ENCODE data around the gene PLEKHA5. TPM values are rescaled to one million over a fixed set of nuclear protein-coding genes. Genes with fewer than 3 reads are reported as not detected.

The PLEKHA5 gene
- total and polyA plus RNA-seq, 2 experiments from 2014 or later, result 82.8 to 112 TPM

DNA sequence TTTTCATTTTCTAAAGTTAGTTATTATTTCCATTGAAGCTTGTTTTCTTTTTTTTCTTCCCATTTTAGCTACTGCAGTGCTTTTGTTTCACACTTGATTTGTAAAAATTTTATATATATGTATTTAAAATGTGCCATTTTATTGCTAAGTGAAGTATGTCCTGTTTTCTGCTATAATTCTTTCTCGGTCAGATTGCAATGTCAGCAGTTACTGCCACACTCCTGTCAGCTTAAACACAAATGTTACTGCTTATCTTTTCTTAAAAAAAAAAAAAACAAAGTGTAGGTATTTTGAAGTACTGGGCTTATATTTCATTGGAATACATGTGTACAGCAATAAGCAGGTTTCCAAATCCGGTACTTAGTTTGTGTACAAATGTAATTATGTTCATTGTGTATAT is 246.4 kb downstream of the PLEKHA5 start:
- ATAC-seq, result no peak
- Mint-ChIP-seq H3K9me3 (no peaks in the 10 kb centered on the region), H3K27ac (no peak overlapping the region), H3K36me3 (ENCODE audit: low read depth) (peaks cover 53% of the 10 kb centered on the region), H3K27me3 (ENCODE audit: insufficient read depth, low read depth, poor library complexity) (peaks cover 3% of the 10 kb centered on the region), H3K4me3 (no peak overlapping the region), H3K4me1 (no peaks in the 10 kb centered on the region)
- H3K4me2 ChIP-seq, result no peak overlapping the region
- H3K9me2 ChIP-seq (ENCODE audit: insufficient read depth), result no peaks in the 10 kb centered on the region
- H3K4me1 ChIP-seq (ENCODE audit: insufficient read depth), result no peaks in the 10 kb centered on the region
- no peak overlapping the region for H3K4me3 ChIP-seq
- no peaks in the 10 kb centered on the region for H3K79me2 ChIP-seq (replicated peaks; ENCODE audit: insufficient read depth)
- H3K36me3 ChIP-seq (ENCODE audit: insufficient read depth), result peaks cover 16% of the 10 kb centered on the region
- no peak overlapping the region for H2AFZ ChIP-seq
- H3F3A ChIP-seq (replicated peaks; ENCODE audit: low read depth), result 0 out of 2 replicates have a peak, but pooled peaks cover 3% of the 10 kb centered on the region
- H3K27ac ChIP-seq (ENCODE audit: low read depth), result no peak overlapping the region
- H3K27me3 ChIP-seq (ENCODE audit: insufficient read depth), result no peaks in the 10 kb centered on the region
- H4K20me1 ChIP-seq (replicated peaks; ENCODE audit: insufficient read depth), result no peaks in the 10 kb centered on the region
- DNase-seq (ENCODE audit: low spot score), result no peak
- TF ChIP-seq, protein P1, sequence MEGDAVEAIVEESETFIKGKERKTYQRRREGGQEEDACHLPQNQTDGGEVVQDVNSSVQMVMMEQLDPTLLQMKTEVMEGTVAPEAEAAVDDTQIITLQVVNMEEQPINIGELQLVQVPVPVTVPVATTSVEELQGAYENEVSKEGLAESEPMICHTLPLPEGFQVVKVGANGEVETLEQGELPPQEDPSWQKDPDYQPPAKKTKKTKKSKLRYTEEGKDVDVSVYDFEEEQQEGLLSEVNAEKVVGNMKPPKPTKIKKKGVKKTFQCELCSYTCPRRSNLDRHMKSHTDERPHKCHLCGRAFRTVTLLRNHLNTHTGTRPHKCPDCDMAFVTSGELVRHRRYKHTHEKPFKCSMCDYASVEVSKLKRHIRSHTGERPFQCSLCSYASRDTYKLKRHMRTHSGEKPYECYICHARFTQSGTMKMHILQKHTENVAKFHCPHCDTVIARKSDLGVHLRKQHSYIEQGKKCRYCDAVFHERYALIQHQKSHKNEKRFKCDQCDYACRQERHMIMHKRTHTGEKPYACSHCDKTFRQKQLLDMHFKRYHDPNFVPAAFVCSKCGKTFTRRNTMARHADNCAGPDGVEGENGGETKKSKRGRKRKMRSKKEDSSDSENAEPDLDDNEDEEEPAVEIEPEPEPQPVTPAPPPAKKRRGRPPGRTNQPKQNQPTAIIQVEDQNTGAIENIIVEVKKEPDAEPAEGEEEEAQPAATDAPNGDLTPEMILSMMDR (conservative IDR thresholded peaks at IDR 0.05; ENCODE audit: low read depth in 2 of 2), result no peak
- TF ChIP-seq ZNF114 (CRISPR knock-in tag; IDR thresholded peaks at IDR 0.05) (no peak), EZH2phosphoT487 (IDR thresholded peaks at IDR 0.05; ENCODE audit: unreplicated experiment) (no peak), REST (IDR thresholded peaks at IDR 0.05; ENCODE audit: unreplicated experiment) (no peak), EZH2 (IDR thresholded peaks at IDR 0.05; ENCODE audit: low read depth, unreplicated experiment) (no peak), STAT1 (IDR thresholded peaks at IDR 0.05; ENCODE audit: unreplicated experiment) (no peak), NANOG (IDR thresholded peaks at IDR 0.05; ENCODE audit: borderline replicate concordance) (no peak), CREB1 (CRISPR knock-in tag; IDR thresholded peaks at IDR 0.05; ENCODE audit: low read depth) (no peak), ZNF331 (CRISPR knock-in tag; IDR thresholded peaks at IDR 0.05; ENCODE audit: low read depth) (no peak), JUNB (IDR thresholded peaks at IDR 0.05; ENCODE audit: unreplicated experiment) (no peak), POLR2AphosphoS5 (IDR thresholded peaks at IDR 0.05; ENCODE audit: low read depth) (no peak)
- TF ChIP-seq, protein P2, sequence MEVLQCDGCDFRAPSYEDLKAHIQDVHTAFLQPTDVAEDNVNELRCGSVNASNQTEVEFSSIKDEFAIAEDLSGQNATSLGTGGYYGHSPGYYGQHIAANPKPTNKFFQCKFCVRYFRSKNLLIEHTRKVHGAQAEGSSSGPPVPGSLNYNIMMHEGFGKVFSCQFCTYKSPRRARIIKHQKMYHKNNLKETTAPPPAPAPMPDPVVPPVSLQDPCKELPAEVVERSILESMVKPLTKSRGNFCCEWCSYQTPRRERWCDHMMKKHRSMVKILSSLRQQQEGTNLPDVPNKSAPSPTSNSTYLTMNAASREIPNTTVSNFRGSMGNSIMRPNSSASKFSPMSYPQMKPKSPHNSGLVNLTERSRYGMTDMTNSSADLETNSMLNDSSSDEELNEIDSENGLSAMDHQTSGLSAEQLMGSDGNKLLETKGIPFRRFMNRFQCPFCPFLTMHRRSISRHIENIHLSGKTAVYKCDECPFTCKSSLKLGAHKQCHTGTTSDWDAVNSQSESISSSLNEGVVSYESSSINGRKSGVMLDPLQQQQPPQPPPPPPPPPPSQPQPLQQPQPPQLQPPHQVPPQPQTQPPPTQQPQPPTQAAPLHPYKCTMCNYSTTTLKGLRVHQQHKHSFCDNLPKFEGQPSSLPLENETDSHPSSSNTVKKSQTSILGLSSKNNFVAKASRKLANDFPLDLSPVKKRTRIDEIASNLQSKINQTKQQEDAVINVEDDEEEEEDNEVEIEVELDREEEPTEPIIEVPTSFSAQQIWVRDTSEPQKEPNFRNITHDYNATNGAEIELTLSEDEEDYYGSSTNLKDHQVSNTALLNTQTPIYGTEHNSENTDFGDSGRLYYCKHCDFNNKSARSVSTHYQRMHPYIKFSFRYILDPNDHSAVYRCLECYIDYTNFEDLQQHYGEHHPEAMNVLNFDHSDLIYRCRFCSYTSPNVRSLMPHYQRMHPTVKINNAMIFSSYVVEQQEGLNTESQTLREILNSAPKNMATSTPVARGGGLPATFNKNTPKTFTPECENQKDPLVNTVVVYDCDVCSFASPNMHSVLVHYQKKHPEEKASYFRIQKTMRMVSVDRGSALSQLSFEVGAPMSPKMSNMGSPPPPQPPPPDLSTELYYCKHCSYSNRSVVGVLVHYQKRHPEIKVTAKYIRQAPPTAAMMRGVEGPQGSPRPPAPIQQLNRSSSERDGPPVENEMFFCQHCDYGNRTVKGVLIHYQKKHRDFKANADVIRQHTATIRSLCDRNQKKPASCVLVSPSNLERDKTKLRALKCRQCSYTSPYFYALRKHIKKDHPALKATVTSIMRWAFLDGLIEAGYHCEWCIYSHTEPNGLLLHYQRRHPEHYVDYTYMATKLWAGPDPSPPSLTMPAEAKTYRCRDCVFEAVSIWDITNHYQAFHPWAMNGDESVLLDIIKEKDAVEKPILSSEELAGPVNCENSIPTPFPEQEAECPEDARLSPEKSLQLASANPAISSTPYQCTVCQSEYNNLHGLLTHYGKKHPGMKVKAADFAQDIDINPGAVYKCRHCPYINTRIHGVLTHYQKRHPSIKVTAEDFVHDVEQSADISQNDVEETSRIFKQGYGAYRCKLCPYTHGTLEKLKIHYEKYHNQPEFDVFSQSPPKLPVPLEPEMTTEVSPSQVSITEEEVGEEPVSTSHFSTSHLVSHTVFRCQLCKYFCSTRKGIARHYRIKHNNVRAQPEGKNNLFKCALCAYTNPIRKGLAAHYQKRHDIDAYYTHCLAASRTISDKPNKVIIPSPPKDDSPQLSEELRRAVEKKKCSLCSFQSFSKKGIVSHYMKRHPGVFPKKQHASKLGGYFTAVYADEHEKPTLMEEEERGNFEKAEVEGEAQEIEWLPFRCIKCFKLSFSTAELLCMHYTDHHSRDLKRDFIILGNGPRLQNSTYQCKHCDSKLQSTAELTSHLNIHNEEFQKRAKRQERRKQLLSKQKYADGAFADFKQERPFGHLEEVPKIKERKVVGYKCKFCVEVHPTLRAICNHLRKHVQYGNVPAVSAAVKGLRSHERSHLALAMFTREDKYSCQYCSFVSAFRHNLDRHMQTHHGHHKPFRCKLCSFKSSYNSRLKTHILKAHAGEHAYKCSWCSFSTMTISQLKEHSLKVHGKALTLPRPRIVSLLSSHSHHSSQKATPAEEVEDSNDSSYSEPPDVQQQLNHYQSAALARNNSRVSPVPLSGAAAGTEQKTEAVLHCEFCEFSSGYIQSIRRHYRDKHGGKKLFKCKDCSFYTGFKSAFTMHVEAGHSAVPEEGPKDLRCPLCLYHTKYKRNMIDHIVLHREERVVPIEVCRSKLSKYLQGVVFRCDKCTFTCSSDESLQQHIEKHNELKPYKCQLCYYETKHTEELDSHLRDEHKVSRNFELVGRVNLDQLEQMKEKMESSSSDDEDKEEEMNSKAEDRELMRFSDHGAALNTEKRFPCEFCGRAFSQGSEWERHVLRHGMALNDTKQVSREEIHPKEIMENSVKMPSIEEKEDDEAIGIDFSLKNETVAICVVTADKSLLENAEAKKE (CRISPR knock-in tag; IDR thresholded peaks at IDR 0.05), result no peak
- TF ChIP-seq, protein P3, sequence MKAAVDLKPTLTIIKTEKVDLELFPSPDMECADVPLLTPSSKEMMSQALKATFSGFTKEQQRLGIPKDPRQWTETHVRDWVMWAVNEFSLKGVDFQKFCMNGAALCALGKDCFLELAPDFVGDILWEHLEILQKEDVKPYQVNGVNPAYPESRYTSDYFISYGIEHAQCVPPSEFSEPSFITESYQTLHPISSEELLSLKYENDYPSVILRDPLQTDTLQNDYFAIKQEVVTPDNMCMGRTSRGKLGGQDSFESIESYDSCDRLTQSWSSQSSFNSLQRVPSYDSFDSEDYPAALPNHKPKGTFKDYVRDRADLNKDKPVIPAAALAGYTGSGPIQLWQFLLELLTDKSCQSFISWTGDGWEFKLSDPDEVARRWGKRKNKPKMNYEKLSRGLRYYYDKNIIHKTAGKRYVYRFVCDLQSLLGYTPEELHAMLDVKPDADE (IDR thresholded peaks at IDR 0.05), result no peak

All from GM23338 (cell line).